ENCODE results near the gene TNFRSF14. TPM values are rescaled to one million over a fixed set of nuclear protein-coding genes. Genes with fewer than 3 reads are reported as not detected.
"Not testable (repeated sequence)": the region's sequence is repeated elsewhere in the genome, so short reads cannot be mapped to it uniquely, and the experiment has no call there.

TNFRSF14 gene
- total RNA-seq, 1 donor, result 127 TPM

GRCh38 chr1:2540816-2541492 is 15.2 kb upstream of the TNFRSF14 start:
- peaks cover 7% of the 10 kb centered on the region for H3K27me3 ChIP-seq (ENCODE audit: insufficient read depth, low read length)
- H3K4me1 ChIP-seq (ENCODE audit: insufficient read depth, low read length), result peaks cover 15% of the 10 kb centered on the region
- H3K4me3 ChIP-seq (ENCODE audit: low read length), result no peak overlapping the region
- H3K9me3 ChIP-seq (ENCODE audit: low read depth, low read length), result no peaks in the 10 kb centered on the region

- Histone ChIP-seq H3K4me1 (ENCODE audit: insufficient read depth, low read length) (peaks cover 15% of the 10 kb centered on the region), H3K9me3 (ENCODE audit: low read depth, low read length) (no peaks in the 10 kb centered on the region), H3K4me3 (ENCODE audit: low read length) (no peak overlapping the region)
Observed at GRCh38 chr1:2541619-2542245, 14.4 kb upstream of the TNFRSF14 start.

GRCh38 chr1:2542246-2542915 is 13.8 kb upstream of the TNFRSF14 start:
- Histone ChIP-seq H3K4me1 (ENCODE audit: insufficient read depth, low read length) (peaks cover 20% of the 10 kb centered on the region), H3K4me3 (ENCODE audit: low read length) (no peak overlapping the region), H3K9me3 (ENCODE audit: low read depth, low read length) (no peaks in the 10 kb centered on the region), H3K27me3 (ENCODE audit: insufficient read depth, low read length) (peaks cover 7% of the 10 kb centered on the region)

More at GRCh38 chr1:2541619-2542245, 14.4 kb upstream of the TNFRSF14 start:
- peaks cover 7% of the 10 kb centered on the region for H3K27me3 ChIP-seq (ENCODE audit: insufficient read depth, low read length)

- Histone ChIP-seq H3K9me3 (ENCODE audit: low read depth, low read length) (no peaks in the 10 kb centered on the region), H3K27me3 (ENCODE audit: insufficient read depth, low read length) (peaks cover 7% of the 10 kb centered on the region), H3K4me3 (ENCODE audit: low read length) (no peak overlapping the region), H3K4me1 (ENCODE audit: insufficient read depth, low read length) (peaks cover 32% of the 10 kb centered on the region)
Observed at GRCh38 chr1:2543543-2544092, 12.6 kb upstream of the TNFRSF14 start.

- no peak overlapping the region for H3K4me3 ChIP-seq (ENCODE audit: low read length)
- peaks cover 38% of the 10 kb centered on the region for H3K4me1 ChIP-seq (ENCODE audit: insufficient read depth, low read length)
- peaks cover 7% of the 10 kb centered on the region for H3K27me3 ChIP-seq (ENCODE audit: insufficient read depth, low read length)
- no peaks in the 10 kb centered on the region for H3K9me3 ChIP-seq (ENCODE audit: low read depth, low read length)
Observed at GRCh38 chr1:2544093-2544874, 11.9 kb upstream of the TNFRSF14 start.

- no peaks in the 10 kb centered on the region for H3K9me3 ChIP-seq (ENCODE audit: low read depth, low read length)
- no peak overlapping the region for H3K4me3 ChIP-seq (ENCODE audit: low read length)
- H3K4me1 ChIP-seq (ENCODE audit: insufficient read depth, low read length), result peaks cover 45% of the 10 kb centered on the region
- H3K27me3 ChIP-seq (ENCODE audit: insufficient read depth, low read length), result peaks cover 7% of the 10 kb centered on the region
Observed at GRCh38 chr1:2544875-2545640, 11.1 kb upstream of the TNFRSF14 start.

- no peaks in the 10 kb centered on the region for H3K9me3 ChIP-seq (ENCODE audit: low read depth, low read length)
- peaks cover 3% of the 10 kb centered on the region for H3K27me3 ChIP-seq (ENCODE audit: insufficient read depth, low read length)
- peaks cover 51% of the 10 kb centered on the region for H3K4me1 ChIP-seq (ENCODE audit: insufficient read depth, low read length)
- H3K4me3 ChIP-seq (ENCODE audit: low read length), result peak overlapping the region; percentile 76
Observed at GRCh38 chr1:2545754-2546514, 10.2 kb upstream of the TNFRSF14 start.

GRCh38 chr1:2546515-2547209 is 9.5 kb upstream of the TNFRSF14 start:
- H3K4me3 ChIP-seq (ENCODE audit: low read length), result peak overlapping the region; percentile 76
- H3K4me1 ChIP-seq (ENCODE audit: insufficient read depth, low read length), result peaks cover 46% of the 10 kb centered on the region

GRCh38 chr1:2547210-2548067 is 8.7 kb upstream of the TNFRSF14 start:
- peaks cover 46% of the 10 kb centered on the region for H3K4me1 ChIP-seq (ENCODE audit: insufficient read depth, low read length)
- H3K4me3 ChIP-seq (ENCODE audit: low read length), result peak overlapping the region; percentile 76
- H3K27me3 ChIP-seq (ENCODE audit: insufficient read depth, low read length), result no peaks in the 10 kb centered on the region
- no peaks in the 10 kb centered on the region for H3K9me3 ChIP-seq (ENCODE audit: low read depth, low read length)

More at GRCh38 chr1:2546515-2547209, 9.5 kb upstream of the TNFRSF14 start:
- Histone ChIP-seq H3K9me3 (ENCODE audit: low read depth, low read length) (no peaks in the 10 kb centered on the region), H3K27me3 (ENCODE audit: insufficient read depth, low read length) (no peaks in the 10 kb centered on the region)

GRCh38 chr1:2548068-2548589 is 8.0 kb upstream of the TNFRSF14 start:
- Histone ChIP-seq H3K27me3 (ENCODE audit: insufficient read depth, low read length) (no peaks in the 10 kb centered on the region), H3K4me3 (ENCODE audit: low read length) (peak overlapping the region; percentile 76), H3K9me3 (ENCODE audit: low read depth, low read length) (no peaks in the 10 kb centered on the region), H3K4me1 (ENCODE audit: insufficient read depth, low read length) (peaks cover 46% of the 10 kb centered on the region)

GRCh38 chr1:2549367-2550029 is 6.7 kb upstream of the TNFRSF14 start:
- not testable (repeated sequence) for H3K4me3 ChIP-seq (ENCODE audit: low read length); H3K27me3 ChIP-seq (ENCODE audit: insufficient read depth, low read length); H3K9me3 ChIP-seq (ENCODE audit: low read depth, low read length)
- peaks cover 41% of the 10 kb centered on the region for H3K4me1 ChIP-seq (ENCODE audit: insufficient read depth, low read length)

- H3K27me3 ChIP-seq (ENCODE audit: insufficient read depth, low read length); H3K4me3 ChIP-seq (ENCODE audit: low read length); H3K9me3 ChIP-seq (ENCODE audit: low read depth, low read length): not testable (repeated sequence)
- peaks cover 49% of the 10 kb centered on the region for H3K4me1 ChIP-seq (ENCODE audit: insufficient read depth, low read length)
Observed at GRCh38 chr1:2550309-2550861, 5.8 kb upstream of the TNFRSF14 start.

Measured in mononuclear cell (primary cell).